ENCODE measurements around the gene PMPCA. TPM values are rescaled to one million over a fixed set of nuclear protein-coding genes. Genes with fewer than 3 reads are reported as not detected.

The PMPCA gene
- total RNA-seq, 2 experiments from 2014 or later: 53.3 to 76.1 TPM

DNA sequence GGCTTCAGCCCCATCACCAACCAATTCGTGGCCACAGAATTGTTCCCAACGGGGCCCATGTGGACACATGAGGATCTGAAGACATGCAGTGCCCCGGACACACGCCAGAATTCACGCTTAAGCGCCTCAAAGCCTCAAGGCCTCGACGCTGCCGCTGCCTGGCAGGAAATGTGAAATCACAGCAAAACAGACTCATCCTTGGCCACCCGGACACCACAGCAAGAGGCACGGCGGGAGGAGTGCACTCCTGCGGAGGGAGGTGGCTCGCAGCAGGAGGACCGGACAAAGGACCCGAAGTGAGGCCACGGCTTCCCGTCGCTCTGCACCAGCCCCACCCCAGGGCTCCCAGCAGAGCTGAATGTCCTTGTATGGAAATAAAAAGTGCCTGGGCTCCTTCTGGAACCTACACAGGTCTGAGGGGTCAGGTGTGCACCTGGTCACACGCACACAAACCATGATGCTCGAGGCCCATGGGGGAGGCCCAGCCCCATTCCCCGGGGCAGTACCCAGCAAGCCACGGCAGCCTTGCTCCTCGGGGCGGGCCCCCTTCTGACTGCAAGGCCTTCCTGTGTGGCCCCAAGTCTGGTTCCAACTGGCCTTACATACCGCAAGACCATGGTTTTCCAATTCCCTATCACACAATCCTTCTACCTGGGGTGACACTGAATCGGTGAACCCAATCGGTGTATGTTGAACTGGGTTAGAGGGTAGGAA lies 62.3 kb downstream of the PMPCA start:
- H3K4me3 ChIP-seq (ENCODE audit: low read depth, low read length, poor library complexity, severe bottlenecking): no peak overlapping the region
- H4K20me1 ChIP-seq (ENCODE audit: insufficient read depth, low read length): no peaks in the 10 kb centered on the region; the same call in 1 of the 2 replicates
- no peaks in the 10 kb centered on the region for H3K9me2 ChIP-seq (ENCODE audit: insufficient read depth, low read length)
- H3K4me2 ChIP-seq (ENCODE audit: low read length): no peak overlapping the region
- peaks cover 97% of the 10 kb centered on the region for H3K36me3 ChIP-seq (ENCODE audit: insufficient read depth, low read length)
- ChIA-PET CTCF (ENCODE audit: unreplicated experiment) (no interaction called here), POLR2A (interaction anchor here (0.6 kb wide), 2 partner anchors 45 to 678 kb away, joined by 4 to 6 read pairs; no protein-coding TSS in a partner anchor)
- intact Hi-C loops (cut with micrococcal nuclease; ENCODE audit: unreplicated experiment): no loop called here
- H3K79me2 ChIP-seq (ENCODE audit: insufficient read depth, low read depth, low read length): no peaks in the 10 kb centered on the region
- H3K4me1 ChIP-seq (ENCODE audit: insufficient read depth, low read length, poor library complexity, severe bottlenecking): no peaks in the 10 kb centered on the region
- H3K9me3 ChIP-seq (ENCODE audit: low read length): no peaks in the 10 kb centered on the region
- no TSS peak for BruUV-seq (replicated peaks)
- no peak overlapping the region for H2AFZ ChIP-seq (ENCODE audit: low read length)
- DNase-seq (ENCODE audit: low spot score): no peak
- H3K27ac ChIP-seq (ENCODE audit: low read depth, low read length, poor library complexity, severe bottlenecking): no peak overlapping the region
- TF ChIP-seq EZH2phosphoT487 (IDR thresholded peaks at IDR 0.05; ENCODE audit: borderline replicate concordance, low read depth, low read length): no peak
- TF ChIP-seq, protein P1, sequence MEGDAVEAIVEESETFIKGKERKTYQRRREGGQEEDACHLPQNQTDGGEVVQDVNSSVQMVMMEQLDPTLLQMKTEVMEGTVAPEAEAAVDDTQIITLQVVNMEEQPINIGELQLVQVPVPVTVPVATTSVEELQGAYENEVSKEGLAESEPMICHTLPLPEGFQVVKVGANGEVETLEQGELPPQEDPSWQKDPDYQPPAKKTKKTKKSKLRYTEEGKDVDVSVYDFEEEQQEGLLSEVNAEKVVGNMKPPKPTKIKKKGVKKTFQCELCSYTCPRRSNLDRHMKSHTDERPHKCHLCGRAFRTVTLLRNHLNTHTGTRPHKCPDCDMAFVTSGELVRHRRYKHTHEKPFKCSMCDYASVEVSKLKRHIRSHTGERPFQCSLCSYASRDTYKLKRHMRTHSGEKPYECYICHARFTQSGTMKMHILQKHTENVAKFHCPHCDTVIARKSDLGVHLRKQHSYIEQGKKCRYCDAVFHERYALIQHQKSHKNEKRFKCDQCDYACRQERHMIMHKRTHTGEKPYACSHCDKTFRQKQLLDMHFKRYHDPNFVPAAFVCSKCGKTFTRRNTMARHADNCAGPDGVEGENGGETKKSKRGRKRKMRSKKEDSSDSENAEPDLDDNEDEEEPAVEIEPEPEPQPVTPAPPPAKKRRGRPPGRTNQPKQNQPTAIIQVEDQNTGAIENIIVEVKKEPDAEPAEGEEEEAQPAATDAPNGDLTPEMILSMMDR (conservative IDR thresholded peaks at IDR 0.05; ENCODE audit: low read length): no peak

DNA sequence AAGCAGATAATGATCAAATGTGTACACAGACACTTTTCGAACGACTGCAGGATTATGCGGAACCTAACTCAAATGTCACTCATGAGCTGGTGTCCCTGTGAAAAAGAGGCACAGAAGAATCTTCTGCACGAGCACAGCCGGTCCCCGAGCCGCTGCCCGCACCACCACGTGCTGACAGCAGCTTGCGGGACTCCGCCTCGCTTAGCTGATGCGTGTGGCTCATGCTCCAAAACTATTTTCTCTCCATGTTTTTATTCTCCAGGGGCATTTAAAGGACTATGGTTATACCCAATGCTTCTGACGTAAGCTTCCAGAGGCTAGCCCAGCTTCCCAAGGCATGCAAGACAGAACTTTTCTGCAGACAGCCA lies 62.9 kb downstream of the PMPCA start:
- no peaks in the 10 kb centered on the region; the same call in 1 of the 2 replicates for H4K20me1 ChIP-seq (ENCODE audit: insufficient read depth, low read length)
- CTCF ChIA-PET (ENCODE audit: unreplicated experiment): no interaction called here
- intact Hi-C loops (cut with micrococcal nuclease; ENCODE audit: unreplicated experiment): no loop called here
- H3K36me3 ChIP-seq (ENCODE audit: insufficient read depth, low read length): peaks cover 97% of the 10 kb centered on the region
- POLR2A ChIA-PET: interaction anchor here (0.6 kb wide), 1 partner anchor 46 kb away, joined by 6 read pairs; no protein-coding TSS in a partner anchor
- H3K4me2 ChIP-seq (ENCODE audit: low read length): no peak overlapping the region
- H3K27ac ChIP-seq (ENCODE audit: low read depth, low read length, poor library complexity, severe bottlenecking): no peak overlapping the region
- no peak for TF ChIP-seq EZH2phosphoT487 (IDR thresholded peaks at IDR 0.05; ENCODE audit: borderline replicate concordance, low read depth, low read length)
- no peak overlapping the region for H2AFZ ChIP-seq (ENCODE audit: low read length)
- H3K9me3 ChIP-seq (ENCODE audit: low read length): no peaks in the 10 kb centered on the region
- no peak for DNase-seq (ENCODE audit: low spot score)
- no peaks in the 10 kb centered on the region for H3K9me2 ChIP-seq (ENCODE audit: insufficient read depth, low read length)
- no TSS peak for BruUV-seq (replicated peaks)
- peaks cover 1% of the 10 kb centered on the region for H3K79me2 ChIP-seq (ENCODE audit: insufficient read depth, low read depth, low read length)
- H3K4me3 ChIP-seq (ENCODE audit: low read depth, low read length, poor library complexity, severe bottlenecking): no peak overlapping the region
- no peaks in the 10 kb centered on the region for H3K4me1 ChIP-seq (ENCODE audit: insufficient read depth, low read length, poor library complexity, severe bottlenecking)

Other genes with a start within 250 kb of the PMPCA start
- gene LHX3, start 205.5 kb upstream of the PMPCA start, total RNA-seq (2014; rRNA removed; shearing (Covaris generic)): not detected in 2 replicates
- 0.15 TPM in 1 of 2 replicates, not detected in the other for gene LHX3, start 205.5 kb upstream of the PMPCA start, total RNA-seq (2022)
- 47.8 and 50.0 TPM in 2 replicates for gene QSOX2, start 164.8 kb upstream of the PMPCA start, total RNA-seq (2014; rRNA removed; shearing (Covaris generic))
- gene QSOX2, start 164.8 kb upstream of the PMPCA start, total RNA-seq (2022): 57.5 and 57.9 TPM in 2 replicates
- not detected in 2 replicates for gene CCDC187, start 106.6 kb upstream of the PMPCA start, total RNA-seq (2014; rRNA removed; shearing (Covaris generic))
- gene CCDC187, start 106.6 kb upstream of the PMPCA start, total RNA-seq (2022): not detected in 2 replicates
- not detected in 2 replicates for gene GPSM1, start 83.1 kb upstream of the PMPCA start, total RNA-seq (2014; rRNA removed; shearing (Covaris generic))
- gene GPSM1, start 83.1 kb upstream of the PMPCA start, total RNA-seq (2022): not detected in 2 replicates
- 21.2 and 21.8 TPM in 2 replicates for gene DNLZ, start 46.9 kb upstream of the PMPCA start, total RNA-seq (2014; rRNA removed; shearing (Covaris generic))
- 13.1 and 16.8 TPM in 2 replicates for gene DNLZ, start 46.9 kb upstream of the PMPCA start, total RNA-seq (2022)
- gene CARD9, start 37.0 kb upstream of the PMPCA start, total RNA-seq (2014; rRNA removed; shearing (Covaris generic)): 0.92 and 1.8 TPM in 2 replicates
- gene CARD9, start 37.0 kb upstream of the PMPCA start, total RNA-seq (2022): 1.7 and 2.1 TPM in 2 replicates
- 10.2 and 13.4 TPM in 2 replicates for gene SNAPC4, start 10.5 kb upstream of the PMPCA start, total RNA-seq (2014; rRNA removed; shearing (Covaris generic))
- gene SNAPC4, start 10.5 kb upstream of the PMPCA start, total RNA-seq (2022): 15.4 and 16.8 TPM in 2 replicates
- 87.2 and 103 TPM in 2 replicates for gene ENTR1, start within 50 bp of the PMPCA start, total RNA-seq (2014; rRNA removed; shearing (Covaris generic))
- gene ENTR1, start within 50 bp of the PMPCA start, total RNA-seq (2022): 102 and 109 TPM in 2 replicates
- 16.7 and 20.2 TPM in 2 replicates for gene INPP5E, start 29.2 kb downstream of the PMPCA start, total RNA-seq (2014; rRNA removed; shearing (Covaris generic))
- 21.3 and 27.8 TPM in 2 replicates for gene INPP5E, start 29.2 kb downstream of the PMPCA start, total RNA-seq (2022)
- 15.5 and 23.7 TPM in 2 replicates for gene SEC16A, start 72.4 kb downstream of the PMPCA start, total RNA-seq (2014; rRNA removed; shearing (Covaris generic))
- gene SEC16A, start 72.4 kb downstream of the PMPCA start, total RNA-seq (2022): 52.0 and 60.1 TPM in 2 replicates
- gene NOTCH1, start 135.4 kb downstream of the PMPCA start, total RNA-seq (2014; rRNA removed; shearing (Covaris generic)): 9.3 and 17.6 TPM in 2 replicates
- 15.5 and 17.9 TPM in 2 replicates for gene NOTCH1, start 135.4 kb downstream of the PMPCA start, total RNA-seq (2022)